RCC 7860 (cell line): ENCODE measurements around the gene GPSM1.

Source experiments
- DNase-seq: peaks from one replicate; pipeline ENCODE4 v3.0.0-alpha.2; 2015; ENCODE audit warnings: low spot score
- FAIRE-seq: peaks from 2 replicates; lab custom pipeline; 2012; peaks lifted over from hg19 to GRCh38; lab: Jason Lieb, UNC

Gene GPSM1

DNA sequence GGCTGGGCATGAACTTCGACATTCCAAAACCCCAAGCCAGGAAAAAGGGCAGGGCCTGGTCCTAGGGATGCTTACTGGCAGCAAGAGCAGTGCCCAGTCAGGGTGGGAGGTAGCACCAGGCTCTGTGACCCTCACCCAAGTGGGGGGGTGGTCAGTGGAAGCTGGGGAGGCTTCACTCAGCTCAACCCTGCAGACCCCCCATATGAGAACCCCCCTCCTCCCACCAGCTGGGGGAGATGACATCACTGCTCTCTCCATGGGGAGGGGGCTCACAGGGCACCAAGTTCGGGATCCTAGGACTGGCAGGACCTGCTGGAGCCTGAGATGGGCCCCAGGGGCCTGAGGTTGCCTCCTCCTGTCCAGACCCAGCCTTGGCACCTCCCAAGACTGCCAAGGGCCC, 31.5 kb downstream of the GPSM1 start:
- FAIRE-seq (no peak), DNase-seq (no peak)

DNA sequence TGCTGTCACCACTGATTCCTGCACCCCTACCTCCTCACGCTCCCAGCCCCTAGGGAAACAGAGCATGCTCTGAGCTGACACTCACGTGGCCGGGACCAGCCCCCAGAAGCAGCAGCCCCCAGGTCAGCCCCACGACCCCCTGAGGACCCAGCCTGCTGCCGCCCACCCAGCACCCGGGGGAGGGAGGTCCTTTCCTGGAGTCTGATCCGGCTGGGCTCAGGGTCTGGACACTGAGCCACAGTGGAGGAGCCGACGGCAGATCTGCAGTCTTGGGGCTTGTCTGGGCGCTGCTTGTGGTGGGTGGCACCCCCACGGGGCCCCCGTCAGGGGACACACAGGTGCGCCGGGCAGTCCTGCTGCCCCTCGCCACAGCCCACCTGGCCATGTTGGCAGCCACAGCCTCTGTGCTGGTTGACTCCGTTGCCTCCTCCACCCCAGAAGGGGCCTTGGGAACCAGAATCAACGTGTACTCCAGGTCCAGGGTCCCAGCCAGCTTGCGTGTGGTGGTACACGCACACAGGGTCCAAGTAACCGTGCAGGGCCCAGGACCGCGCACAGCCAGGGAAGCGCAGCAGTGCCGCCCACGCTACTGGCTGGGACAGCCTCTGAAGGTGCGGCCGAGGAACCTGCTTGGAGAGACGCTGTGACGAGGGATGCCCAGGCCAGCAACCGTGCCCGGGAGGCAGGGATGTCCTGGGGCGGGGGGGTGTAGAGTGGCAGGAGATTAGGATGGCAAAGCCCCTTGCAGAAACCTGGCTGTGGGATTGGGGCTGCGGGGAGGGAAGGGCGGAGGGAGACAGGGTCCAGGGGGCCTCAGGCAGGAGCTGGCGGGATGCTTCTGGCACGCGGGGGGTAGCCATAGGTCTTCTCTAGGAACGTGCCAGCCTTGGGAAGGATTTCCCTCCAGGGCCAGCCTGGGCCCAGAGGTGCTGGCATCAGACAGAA, 32.7 kb downstream of the GPSM1 start:
- FAIRE-seq, result no peak
- DNase-seq, result no peak

DNA sequence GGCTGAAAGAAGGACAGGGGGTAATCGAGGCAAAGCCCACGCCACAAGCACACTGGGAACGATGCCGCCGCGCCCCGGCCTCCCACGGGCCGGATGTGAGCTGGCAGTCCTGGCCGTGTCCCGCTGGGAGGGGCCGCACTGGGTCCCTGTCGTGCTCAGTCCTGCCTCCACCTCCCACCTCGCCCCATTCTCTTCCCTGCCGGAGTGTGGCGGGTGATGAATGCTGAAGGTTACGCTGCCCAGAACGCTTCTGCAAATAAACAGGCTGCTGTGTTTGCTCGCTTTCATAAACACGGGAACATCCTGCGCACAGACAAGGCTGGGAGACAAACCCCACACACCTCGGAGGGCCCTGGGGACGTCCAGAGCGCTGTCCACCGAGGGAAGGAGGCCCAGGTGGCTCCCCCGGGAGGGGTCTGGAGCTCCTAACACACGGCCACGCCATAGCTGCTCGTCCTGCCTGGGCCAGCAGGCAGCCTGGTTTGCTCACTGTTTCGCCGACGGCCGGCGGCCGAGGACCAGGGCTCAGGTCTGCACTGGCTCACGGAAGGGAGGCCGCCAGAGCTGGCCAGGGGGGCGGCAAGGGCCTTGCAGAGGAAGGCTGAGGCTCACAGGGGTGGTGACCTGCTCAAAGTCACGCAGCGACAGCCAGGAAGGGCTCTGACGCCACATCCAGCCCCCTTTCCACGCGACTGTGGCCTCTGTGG, 33.9 kb downstream of the GPSM1 start:
- FAIRE-seq, result no peak

DNA sequence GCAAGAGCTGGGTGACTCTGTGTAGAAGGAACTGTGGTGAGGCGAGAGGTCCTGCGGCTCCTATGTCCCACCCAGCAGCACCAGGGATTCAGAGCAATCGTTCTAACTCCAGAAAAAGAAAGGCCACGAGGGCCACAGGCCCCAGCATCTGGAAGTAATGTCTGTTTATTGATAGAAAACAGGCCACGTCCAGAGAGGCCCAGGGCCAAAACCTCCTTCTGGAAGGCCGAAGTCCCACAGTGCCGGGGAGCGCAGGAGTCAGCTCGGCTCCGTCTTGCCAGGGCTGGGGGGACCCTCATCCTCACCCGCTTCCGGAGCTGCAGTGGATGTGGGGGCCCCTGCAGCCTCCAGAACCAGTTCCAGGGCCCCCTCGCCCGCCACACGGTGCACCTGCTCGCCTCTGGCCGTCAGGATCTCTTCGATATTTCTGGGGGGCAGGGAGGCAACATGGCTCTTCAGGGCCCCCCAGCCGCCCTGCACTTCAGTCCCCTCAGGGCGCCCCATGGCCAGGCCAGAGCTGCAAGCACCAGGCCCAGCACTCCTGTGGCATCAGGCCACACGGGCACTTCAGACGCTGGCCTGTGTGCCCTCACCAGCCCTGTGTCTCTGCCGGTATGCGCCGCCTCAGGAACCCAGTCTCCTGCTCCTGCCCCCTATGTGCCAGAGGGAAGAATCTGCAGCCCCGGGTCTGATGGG, 34.6 kb downstream of the GPSM1 start:
- FAIRE-seq, result no peak

More for the DNA sequence above, 33.9 kb downstream of the GPSM1 start:
- no peak for DNase-seq

DNA sequence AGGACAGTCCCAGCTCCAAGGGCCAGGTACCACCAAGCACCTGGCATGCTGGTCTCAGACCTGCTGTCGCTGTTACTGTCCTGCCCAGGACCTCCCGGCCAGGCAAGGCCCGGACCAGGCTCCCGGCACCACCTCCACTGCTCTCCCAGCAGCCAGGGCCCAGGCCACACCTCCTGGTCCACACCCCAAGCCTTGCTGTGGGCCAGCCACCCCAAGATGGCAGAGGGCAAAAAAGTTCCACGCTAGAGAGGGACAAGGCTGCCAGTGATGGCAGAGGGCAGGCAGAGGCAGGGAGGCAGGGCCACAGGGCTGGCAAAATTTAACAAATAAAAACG, 35.1 kb downstream of the GPSM1 start:
- DNase-seq, result no peak
- no peak for FAIRE-seq

More for the DNA sequence above, 34.6 kb downstream of the GPSM1 start:
- DNase-seq, result no peak

DNA sequence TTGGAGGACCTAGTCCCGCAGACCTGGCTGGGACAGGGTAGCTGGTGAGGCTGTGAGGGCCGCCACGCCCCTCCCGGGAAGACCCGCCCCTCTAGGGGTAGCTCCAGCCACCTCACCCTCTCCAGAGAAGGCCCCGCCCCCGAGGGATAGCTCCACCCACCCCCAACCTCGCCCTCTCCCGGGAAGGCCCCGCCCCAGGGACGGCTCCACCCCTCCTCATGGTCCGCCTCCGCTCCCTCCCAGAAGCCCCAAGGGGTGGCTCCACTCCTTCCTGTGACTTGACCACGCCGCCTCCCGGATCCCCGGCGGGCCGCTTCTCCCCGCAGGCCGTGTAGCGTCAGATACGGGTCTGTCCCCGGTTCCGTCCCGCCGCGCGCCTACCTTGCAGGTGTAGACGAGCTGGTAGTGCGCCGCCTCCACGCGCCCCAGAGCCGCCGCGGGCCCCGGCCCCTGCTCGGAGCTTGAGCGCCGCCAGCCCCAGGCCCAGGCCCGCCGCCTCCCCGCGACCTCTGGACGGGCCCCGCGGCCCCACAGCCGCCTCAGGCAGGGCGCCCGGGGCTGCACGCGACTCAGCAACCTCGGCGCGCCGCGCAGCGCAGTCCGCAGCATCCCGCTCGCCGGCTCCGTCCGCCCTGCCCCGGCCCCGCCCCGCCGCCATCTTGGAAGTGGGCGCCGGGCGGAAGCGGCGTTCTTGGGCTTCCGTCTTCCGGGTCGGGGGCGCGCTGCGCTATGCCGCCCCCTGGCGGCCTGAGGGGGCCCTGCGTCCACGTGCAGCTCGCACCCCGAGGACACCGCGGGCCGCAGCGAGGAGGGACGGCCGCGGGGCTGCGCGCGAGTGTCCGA, 36.0 kb downstream of the GPSM1 start, which contains the start of gene DNLZ:
Gene DNLZ, minus strand, starts transcription at position 639 of the 843 bp plus-strand sequence. Its CDS starts 30 bp downstream, at position 609.
- DNase-seq (peak; percentile 89), FAIRE-seq (peak; percentile 71)

DNA sequence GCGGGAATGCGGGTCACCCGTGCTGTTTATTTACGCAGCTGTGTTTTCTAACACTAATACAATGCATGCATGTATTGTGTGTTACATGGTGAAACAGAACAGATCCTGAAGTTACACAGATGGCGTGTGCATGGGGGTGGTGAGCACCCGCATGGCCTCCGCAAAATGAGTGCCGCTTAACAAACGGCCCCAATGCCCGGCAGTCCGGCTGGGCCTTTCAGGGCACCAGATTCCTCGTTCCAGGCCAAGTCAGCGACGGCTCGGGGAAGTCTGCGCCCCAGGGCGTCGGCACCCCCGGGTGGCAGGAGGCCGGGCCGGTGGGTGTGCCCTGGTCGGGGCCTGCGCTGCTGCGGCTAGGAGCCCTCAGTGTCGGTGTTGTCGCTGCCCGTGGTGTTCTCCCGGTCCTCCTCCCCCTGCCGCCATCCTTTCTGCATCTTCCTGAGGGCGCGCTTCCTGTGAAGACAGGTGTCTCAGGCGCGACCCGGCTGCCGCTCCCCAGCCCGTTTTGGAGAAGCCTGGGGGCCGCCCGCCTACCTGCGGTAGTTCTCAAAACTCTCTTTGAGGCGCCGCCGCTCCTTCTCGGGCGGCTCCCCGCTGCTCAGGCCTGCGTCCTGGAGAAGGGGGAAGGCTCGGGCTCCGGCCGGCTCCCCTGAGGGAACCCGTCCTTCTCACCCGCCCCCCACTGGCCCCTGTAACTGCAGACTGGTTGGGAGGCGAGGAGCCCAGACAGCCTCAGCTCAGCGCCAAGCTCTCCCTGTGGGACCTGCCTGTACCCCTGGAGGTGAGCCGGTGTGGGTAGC, 36.8 kb downstream of the GPSM1 start:
- FAIRE-seq (no peak), DNase-seq (no peak)

DNA sequence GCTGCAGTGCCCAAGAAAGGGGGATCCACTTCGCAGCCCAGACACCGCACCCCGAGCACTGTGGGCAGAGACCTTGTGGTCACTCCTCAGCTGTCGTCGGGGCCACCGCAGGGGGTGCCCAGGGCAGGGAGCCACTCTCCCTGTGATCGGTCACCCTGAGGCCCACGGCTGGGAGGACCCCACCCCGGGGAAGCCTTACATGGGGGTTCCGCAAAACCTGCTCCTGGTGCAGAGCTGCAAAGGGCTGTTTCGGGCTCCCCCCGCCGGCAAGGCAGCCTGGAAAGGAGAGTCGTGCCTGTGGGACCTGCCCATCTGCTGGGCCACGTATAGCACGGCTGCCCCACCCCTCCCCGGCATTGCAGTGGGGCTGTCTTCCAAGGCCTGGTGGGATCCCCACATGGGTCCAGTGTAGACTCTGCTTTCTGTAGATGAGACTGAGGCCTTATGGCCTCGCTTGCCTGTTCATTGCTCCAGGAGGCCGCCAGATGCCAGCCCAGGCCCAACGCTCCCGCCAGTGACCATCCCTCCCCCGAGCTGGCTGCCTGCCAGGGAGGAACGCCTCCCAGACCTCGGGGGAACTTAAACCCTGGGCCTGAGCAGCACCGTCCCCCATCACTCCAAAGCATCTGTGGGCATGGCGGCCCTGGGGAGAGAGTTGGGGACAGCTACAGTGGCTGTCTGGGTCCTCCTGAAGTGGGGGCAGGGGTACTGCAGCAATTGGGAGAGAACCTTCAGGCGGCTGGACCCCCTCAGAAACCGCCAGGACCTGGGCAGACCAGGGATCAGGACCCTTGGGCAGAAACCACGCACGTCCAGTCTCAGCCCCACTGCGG, 37.8 kb downstream of the GPSM1 start:
- FAIRE-seq, result no peak

DNA sequence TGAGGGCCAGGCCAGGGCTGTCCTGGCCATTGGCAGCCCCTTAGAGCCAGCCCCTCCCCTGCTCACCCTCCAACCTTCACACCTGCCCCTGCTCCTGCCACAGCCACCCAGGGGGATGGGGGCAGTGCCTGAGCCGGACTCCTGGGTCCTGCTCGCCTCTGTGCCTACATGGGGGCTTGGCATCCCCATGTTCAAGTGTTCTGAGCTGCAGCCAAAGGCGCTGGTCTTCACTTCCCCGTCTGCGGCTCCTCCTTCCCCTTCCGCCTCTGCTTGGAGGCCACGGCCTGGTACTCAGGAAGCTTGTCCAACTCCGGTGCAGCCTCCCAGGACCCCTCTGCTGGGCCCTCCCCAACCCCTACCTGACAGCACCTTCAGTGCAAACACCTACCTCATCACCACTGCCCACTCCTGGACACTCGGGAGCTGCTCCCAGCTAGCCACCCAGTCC, 38.5 kb downstream of the GPSM1 start:
- FAIRE-seq (no peak), DNase-seq (no peak)

More for the DNA sequence above, 37.8 kb downstream of the GPSM1 start:
- no peak for DNase-seq

DNA sequence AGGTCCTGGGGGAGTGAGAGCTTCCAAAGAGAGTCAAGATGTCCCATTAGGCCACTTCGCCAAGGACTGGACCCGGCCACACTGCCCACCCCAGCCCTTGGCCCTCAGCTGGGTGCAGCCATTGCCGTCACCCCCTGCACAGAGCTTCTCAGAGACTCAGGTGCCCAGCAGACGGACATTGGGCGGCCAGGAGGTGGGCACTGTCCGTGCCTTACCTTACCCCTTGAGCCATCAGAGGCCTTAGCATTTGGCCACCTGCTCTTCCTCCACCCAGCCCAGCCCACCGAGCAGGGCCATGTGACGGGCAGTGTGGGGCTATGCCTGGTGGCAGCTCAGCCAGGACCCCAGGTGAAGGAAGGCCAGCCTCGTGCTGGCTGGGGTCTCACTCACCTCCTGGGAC, 39.5 kb downstream of the GPSM1 start:
- DNase-seq (no peak), FAIRE-seq (no peak)

DNA sequence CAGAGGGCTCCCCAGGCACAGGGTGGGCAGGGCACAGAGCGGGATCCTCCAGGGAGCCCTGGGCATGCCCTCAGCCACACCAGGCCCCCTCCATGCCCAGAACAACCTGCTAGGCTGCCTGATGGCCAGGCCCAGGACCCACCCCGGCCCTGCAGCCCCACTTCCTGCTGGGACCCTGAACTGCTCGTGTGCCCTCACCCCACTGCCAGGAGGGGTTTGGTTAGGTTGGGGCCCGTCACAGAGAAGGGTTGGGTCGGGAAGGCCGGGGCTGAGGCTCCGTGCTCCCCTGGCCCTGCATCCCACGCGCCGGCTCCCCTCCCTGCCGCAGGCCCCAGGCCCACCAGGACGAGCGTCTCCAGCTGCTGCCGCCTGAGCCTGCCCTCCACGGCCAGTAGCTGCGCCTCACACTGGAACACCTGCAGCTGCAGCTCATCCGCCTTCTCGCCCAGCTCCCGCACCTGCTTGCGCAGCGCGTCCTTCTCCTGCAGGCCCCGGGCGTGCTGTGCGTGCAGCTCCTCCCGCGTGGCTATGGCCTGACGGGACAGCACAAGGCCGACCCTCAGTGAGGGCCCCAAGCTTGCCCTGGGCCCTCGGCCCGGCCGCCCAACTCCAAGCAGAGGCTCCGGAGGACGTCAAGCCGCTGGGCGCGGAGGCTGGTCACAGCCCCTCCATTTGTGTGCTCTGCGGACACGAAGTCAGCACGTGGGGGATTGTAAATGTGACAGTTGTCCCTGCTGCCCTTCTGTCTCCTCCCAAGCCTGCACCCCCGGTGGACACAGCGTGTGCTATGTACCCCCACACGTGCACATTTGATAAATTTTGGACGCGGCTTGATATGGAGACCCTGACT, 40.2 kb downstream of the GPSM1 start:
- FAIRE-seq (no peak), DNase-seq (no peak)

DNA sequence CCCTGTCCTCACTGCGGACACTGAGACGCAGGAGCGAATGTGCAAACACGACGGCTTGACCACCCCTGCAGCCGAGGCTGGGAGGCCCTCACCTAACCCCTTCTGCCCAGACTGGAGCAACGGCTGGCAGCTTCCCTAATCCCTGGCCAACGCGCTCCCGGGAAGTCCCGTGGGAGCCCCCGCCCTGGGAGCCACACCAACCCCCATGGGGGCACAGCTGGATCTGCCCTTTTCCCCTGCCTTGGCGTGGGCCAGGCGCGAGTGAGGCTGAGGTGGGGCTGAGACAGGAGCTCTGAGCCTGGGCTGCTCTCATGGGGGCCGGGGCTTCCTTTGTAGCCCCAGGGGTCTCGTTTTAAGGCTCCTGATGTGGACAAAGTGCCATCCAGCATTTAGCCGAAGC, 40.9 kb downstream of the GPSM1 start:
- FAIRE-seq (no peak), DNase-seq (no peak)

DNA sequence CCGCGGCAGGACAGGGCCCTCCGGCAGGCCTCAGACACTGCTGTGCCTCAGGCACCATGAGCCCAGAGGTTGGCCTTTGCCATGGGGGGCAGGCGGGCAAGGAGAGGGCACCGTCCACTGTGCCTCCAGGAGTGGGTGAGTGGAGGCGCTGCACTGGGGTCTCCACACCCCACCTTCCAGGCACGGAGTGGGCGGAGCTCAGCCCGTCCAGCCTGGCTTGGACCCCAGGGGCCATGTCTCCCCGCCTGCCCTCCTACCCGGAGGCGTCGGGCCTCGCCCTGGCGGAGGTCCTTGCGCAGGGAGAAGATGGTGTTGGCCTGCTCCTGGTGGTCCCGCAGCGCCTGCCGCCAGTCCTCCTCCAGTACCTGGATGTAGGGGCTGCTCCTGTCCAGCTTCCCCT, 42.7 kb downstream of the GPSM1 start:
- FAIRE-seq (no peak), DNase-seq (no peak)

DNA sequence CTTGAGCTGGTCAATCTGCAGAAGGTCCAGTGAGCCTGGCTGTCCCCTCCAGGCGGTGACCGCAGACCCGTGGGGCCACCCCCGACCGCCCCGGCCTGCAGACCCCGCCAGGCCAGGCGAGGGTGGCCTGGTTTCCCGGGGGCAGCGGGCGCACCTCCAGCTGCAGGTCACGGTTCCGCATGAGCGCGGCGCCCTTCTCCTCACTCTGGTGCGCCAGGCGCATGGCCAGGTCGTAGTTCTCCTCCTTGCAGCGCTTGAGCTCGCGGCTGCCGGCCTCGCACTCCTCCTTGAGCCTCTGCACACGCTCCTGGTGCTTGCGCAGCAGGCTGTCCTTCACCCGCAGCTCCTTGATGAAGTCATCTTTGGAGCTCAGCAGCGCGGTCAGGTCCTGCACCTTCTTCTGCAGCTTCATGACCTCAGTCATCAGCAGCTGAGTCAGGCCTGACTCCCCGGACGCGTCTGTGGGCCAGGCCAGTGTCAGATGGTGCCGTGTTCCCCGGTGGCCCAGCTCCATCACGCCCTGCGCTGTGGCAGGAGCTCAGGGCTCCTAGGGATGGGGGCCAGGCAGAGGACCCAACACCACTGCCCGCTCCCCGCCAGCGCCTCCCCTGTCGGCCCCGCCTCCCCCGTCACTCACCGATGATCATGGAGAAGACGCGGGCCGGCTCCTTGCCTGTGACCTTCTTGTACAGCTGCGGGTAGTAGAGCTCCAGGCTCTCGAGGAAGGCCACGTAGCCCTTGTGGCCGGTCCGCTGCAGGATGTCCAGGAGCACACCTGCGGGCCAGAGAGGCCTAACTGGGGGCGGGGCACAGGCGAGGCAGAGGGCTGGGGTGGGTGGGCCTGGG, 43.6 kb downstream of the GPSM1 start:
- no peak for FAIRE-seq

DNA sequence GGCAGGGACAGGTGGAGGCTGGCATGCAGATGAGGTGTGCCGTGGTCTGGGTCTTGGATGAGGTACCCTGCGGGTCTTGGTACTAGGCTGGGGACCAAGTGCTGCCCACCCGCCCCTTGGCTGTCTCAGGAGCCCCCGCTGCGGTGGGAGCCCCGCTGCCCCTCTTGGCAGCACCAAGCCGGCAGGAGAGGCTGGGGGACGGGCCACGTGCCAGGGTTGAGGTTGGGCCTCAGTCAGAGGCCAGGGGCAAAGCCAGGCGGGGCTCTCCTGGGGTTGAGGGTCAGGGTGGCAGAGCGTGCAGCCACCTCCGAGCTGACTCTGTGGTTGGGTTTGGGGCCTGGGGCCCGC, 44.2 kb downstream of the GPSM1 start:
- DNase-seq (no peak), FAIRE-seq (no peak)

More for the DNA sequence above, 43.6 kb downstream of the GPSM1 start:
- DNase-seq, result no peak

DNA sequence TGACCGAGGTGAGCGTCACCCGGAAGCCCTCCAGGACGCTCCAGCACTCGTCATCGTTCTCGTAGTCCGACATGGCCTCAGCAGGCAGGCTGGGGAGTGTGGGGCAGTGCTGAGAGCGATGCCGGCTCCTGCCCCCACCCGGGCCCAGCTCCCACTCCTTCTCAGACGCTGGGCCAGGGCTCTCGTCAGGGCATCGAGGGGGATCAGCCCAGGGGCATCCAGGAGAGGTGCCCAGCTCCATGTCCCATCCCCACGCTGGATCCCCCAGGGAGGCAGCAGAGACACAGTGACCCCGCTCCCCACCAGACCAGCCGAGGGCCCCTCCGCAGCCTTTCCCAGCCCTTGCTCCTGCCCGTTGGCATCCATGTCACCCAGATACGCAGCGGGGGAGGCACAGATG, 44.7 kb downstream of the GPSM1 start:
- FAIRE-seq (no peak), DNase-seq (no peak)
